Activated naive CD4-positive, alpha-beta T cell (primary cell): ENCODE results near the gene CTBP2.

Source experiments
- DNase-seq, 4 experiments: peaks; one replicate each; lab custom pipeline; 2025; lab: John Stamatoyannopoulos, UW

The CTBP2 gene

DNA sequence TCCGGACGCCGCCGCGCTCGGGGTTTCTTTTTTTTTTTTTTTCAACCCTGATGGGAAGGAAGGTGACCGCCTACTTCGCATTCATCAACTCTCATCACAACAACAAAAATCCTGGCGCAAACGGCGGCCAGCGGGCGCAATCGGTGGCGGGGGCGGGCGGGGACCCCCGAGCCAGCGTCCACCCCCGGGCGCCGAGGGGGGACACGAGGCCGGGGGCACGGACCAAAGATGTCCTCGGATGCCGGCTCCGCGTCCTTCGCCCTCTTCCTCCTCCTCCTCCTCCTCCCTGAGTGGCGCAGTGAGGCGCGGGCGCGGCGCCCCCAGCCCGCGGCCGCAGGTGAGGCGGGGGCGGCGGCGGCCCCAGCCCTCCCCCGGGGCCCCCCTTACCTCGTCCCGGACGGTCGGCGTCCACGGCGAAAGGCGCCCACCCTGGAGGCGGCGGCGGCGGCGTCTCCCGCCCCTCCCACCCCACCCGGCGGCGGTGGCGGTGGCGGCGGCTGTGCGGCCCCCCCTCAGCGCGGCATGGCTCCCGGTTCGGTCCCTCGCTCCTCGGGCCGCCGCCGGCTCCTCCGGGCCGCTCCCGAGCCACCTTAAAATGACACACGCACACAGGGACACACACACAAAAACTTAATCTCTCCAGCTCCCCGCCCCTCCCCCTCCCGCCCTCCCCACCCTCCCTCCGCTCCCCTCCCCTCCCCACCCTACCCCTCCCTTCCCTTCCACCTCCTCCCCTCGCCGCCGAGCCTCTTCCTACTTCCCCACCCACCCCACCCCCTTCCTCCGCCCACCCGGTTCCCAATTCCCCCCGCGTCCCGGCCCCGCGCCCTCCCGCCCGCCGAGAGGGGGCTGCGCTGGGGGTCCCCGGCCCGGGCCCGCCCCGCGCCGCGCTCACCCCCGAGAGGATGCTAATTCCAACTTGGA lies at the start of gene CTBP2:
Gene CTBP2 (minus strand): TSS at position 632 of the 924 bp plus-strand sequence.
- no peak for DNase-seq

DNA sequence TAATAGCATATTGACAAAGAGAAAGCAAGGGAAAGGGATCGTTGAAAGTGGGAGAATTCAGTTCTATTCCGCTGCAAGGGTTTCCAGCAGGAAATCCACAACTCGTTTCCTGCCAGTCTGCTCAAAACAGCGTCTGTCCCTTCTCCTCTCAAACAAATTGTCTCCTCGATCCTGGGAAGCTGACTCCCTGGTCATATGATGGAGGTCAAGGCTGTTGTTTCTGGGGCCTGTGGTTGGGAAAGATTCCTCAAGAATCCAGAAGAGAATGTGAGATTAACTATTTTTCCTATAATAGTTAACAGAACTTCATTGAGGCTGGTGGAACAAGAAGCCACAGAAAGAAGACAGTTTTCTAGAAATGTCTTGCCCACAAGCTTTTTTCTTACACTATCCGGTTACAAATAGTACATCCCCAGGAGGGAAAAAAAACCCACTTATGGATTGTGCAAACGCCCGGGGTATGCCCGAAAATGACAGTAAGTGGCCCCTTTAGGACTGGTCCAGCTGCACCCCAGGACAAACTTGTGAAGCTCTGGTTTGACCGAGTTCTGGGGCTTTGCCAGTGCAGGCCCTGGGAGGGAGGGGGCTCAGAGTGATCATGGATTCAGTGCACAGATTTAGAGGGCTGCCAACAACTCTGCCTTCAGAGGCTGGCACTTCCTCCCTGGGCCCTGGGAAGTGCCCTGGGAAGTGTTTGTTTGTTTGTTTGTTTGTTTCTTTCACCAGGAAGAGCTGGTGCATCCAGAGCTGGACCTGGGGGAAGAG lies 49.4 kb upstream of the CTBP2 start:
- no peak for DNase-seq

DNA sequence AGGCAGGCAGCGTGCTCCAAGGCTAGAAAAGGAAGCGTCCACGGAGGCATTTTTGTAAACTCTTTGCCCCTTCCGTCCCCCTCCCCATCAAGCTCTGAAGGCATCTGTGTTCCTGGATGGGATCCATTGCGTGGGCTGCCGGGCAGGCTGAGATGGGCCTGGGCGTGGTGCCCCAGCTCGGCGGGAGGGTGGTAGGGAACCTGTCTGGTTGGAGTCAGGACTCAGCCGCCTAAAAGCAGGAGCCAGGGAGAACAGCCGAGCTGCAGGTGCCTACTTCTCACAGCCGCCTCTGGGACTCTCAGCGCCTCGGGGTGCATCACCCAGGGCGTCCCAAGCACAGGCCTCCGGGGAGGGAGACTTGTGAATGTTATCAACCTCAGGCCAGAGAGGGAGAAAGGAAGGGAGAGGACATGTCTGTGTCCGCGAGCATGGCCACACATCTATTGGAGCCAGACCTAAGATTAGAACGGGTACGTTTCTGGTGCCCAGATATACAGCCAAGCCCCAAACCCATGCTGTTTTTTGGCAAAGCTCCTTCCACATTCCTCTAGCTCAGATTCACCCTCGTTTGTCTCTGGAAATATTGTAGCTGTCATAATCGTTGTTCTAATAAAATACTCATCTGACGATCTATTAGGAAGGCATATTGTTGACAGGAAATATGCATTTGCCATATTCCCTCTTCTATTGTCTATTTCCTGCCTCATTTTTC lies 48.6 kb upstream of the CTBP2 start:
- DNase-seq: no peak

DNA sequence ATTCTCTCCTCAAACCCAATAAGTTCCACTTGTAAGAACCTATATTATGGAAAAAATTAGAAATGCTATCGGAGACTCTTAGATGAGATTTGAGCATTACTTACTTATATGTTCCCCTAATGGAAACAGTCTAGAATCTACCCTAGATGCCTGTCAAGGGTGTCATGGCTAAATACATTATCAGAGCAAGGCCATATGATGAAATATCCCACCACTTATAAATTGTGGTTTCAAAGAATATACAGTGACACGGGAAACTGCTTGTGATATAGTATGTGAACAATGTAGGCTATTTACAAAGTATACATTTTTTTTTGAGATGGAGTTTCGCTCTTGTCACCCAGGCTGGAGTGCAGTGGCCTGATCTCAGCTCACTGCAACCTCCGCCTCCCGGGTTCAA lies 46.3 kb upstream of the CTBP2 start:
- no peak for DNase-seq

DNA sequence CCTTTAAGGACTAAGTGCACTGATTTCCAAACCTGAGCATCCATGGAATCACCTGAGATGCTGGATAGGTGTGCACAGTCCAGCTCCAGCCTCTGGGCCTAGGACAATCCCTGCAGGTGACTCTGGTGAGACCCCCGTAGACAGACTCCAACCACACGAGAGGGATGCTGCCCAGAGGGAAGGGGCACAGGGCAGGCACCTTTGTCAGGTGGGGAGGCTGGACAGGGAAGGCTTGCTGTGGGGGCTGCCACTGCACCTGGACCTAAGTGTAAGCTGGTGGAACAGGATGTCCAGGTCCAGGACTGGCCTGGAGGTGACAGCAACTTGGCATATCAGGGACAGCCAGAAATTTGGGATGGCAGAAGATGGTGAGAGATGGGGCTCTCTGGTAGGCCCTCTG lies 45.1 kb upstream of the CTBP2 start:
- no peak for DNase-seq

DNA sequence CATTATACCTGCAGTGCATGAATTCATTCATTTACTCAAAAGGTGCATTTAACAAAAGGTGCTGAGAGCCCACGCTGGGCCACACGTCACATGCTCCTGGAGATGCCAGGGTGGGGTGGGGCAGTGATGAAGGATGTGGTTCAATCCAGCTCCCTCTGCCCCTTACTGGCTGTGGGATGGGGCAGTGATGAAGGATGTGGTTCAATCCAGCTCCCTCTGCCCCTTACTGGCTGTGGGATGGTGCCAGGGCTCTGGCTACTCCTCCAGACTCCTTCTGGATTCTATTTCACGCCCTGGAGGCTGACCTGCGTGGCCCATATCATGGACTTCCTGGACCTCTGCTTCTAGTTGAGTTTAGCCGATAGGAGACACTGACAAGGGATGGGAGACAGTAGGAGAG lies 44.0 kb upstream of the CTBP2 start:
- DNase-seq: no peak

DNA sequence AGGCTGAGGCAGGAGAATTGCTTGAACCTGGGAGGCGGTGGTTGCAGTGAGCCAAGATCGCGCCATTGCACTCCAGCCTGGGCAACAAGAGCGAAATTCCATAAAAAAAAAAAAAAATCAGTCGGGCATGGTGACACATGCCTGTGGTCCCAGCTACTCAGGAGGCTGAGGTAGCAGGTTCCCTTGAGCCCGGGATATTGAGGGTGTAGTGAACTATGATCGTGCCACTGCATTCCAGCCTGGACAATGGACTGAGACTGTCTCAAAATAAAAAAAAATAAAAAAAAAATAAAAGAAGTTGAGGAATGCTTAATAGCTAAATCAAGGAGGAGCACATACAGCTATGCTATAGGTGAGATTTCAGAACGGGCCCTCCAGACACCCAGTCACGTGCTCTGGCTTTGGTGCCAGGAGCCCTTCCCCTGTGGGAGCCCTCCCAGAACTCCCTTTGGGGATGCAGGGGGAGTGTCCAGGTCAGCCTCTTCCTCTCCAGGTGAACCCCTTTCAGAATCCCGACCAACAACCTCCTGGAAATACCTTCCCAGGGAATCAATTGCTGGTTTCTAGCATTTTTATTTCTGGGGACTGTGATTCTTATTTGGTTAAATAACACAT lies 42.9 kb upstream of the CTBP2 start:
- DNase-seq: no peak

DNA sequence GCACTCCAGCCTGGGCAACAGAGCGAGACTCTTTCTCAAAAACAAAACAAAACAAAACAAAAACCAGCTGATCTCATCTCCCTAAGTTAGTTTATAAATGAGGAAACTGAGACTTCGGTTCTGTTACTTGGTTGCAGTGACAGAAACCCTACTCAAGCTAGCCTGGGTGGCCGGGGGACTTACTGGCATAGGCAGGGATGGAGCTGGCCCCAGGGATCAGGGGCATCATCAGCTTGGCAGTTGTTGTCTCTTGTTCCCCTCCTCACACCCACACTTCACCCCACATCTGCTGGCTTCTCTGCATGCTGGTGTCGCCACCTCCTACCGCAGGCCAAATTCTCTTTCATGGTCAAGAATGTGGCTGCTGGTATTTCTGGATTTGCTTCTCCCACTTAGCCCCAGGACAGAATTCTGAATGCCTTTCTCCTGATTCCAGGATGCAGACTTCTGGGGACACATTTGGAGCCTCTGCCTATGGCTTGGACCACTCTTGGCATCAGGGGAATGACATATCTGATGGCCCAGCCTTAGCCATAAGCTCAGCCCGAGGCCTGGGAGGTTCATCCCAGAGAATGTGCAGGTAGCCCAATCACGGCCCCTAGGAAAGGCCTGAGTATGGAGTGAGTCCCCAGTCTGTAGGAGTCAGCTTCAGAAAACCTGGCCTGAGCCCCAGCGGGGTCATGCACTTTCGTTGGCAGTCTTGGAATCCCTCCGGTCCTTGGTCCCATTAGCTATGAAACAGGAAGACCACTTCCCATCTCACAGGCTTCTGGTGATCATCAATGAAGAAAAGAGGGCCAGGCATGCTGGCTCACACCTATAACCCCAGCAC lies 41.6 kb upstream of the CTBP2 start:
- no peak for DNase-seq

DNA sequence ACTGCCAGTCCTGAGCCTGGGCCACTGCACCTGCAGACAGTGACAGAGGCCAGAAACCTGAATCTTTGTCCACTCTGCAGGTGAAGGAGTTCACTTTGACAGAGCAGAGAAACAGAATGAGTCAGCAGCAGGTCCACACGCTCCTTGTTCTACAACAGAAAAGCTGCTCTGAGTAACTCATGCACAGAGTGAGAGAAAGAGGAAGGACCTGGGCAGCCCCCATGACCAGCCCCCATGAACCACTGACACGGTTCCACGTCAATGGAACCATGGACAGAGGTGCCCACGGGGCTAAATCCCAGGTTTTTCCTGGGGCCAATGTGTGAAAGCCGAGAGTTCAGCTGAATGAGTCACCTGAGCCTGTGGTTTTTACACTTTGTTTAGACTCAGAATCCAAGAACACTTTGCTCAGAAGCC lies 40.8 kb upstream of the CTBP2 start:
- no peak for DNase-seq

DNA sequence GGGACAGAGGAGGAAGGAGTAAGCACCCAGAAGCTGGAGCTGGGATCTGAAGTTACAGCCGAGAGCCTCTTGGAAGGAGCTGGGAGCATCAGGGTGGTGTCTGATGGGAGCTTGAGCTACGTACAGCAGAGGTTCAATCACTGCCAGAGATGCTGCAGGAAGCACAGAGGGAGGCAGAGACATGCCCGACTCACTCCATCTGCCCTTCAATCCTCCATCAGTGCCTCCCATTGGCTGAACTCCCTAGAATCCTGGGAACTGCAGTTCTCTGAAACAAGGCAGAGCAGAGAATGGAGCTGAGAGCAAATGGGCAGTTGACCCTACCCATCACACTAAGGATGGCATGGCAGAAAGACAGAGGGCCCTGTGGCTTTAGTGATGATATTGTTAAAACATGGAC lies 40.0 kb upstream of the CTBP2 start:
- DNase-seq: no peak

DNA sequence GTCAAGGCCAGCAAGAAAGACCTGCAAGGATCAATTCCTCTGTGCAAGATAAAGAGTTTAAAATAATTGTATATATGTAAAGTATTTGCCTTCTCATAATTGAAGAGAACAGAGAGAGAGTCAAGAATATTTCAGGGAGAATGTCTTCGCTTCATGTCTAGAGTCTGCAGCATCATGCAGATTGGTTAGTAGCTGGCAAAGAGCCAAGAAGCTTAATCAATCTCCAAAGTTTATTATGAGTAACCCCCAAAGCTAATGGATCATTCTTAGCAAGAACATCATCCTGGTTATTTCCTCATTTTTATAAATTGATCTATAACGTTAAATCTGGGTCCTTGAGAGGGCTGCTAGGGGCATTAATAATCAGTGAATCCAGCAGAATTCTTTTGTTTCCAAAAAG lies 38.9 kb upstream of the CTBP2 start:
- DNase-seq: no peak

DNA sequence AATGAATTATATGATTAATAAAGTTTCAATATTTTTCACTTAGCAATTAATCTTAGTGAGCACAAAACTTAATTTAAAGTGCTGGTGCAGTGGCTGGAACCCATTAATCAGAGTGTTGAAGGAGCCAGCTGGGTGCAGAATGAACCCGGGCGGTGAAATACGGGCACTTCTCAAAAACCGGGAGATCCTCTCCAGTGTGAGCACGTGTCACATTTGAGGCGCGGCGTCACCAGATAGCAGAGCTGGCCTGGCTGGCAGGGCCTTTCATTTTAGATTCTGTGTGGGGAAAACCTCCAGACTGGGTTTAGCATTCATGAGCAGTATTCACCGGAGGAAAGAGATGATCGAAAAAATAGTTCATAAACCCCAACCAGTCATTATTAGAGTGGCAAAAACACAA lies 34.5 kb upstream of the CTBP2 start:
- no peak for DNase-seq

DNA sequence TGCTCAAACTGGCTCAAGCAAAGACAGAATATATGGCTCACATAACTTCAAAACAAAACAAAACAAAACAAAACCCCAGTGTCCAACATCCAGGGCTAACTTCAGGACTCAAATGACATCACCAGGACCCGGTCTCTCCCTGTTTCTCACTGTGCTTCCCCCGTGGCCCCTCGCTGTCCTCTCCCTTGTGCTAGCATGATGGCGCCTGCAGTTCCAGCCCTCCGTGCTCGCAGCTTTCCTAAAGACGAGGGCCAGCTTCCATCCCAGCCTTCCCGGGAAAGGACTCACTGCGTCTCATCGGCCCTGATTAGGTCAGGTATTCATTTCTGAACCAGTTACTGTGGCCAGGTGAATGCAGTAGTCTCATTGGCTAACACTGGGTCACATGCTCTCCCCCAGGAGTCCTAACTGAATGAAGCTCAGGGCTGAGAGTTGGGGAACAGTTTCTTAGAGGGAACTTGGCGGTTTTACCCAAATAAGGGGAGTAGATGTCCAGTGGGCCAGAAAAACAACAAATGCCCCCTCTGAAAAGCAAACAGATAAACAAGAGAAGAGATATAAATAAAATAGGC lies 33.0 kb upstream of the CTBP2 start:
- DNase-seq: no peak

DNA sequence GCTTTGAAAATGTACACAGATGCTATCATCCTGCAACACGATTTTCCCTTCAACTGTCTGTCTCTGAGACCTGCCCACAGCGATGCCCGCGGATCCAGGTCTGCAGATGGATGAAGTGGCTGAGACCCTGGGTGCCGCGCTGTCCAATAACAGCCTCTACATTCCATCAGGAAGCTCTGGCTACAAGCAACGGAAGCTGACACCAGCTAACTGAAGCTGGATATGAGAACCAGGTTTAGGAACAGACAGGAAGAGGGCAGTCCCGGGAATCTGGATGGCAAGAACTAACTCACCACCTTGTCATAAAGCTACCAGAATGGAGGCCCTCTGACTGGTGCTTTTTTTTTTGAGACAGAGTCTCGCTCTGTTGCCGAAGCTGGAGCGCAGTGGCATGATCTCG lies 32.3 kb upstream of the CTBP2 start:
- DNase-seq: no peak

DNA sequence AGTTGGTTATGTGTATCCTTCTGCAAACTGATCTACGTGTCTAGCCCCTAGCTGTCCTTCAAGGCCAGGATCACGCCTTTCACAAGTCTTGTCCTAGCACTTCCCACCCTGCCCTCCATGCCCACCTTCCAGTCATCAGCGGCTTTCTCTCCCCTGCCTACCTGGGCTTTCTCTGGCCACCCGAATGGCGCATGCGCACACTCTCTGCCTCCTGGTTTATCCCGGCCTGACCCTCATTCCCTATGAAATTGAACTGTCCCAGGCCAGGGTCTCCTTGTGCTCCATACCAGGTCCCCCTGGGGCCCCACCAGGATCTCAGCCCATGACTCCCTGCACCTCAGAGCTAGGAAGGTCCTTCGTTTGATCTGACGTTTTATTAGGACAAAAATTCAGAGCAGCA lies 31.6 kb upstream of the CTBP2 start:
- no peak for DNase-seq

DNA sequence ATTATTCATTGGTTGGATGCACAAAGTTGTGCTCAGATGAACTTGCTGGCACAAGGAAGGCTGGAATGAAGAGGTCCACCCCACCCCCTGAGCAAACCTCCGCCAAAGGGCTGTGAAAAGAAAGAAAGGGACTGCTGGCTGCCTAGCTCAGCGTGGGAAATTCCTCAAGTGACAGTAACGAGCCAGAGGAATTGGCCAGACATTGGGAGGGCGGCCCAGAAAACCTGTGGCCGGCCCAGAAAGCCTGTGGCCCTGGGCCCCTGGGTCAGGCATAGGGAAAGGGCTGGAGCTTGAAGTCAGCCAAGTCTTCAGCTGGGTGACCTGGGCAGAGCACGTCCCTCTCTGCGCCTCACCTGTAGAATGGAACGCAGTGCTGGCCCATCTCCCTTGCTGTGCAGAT lies 30.6 kb upstream of the CTBP2 start:
- no peak for DNase-seq

DNA sequence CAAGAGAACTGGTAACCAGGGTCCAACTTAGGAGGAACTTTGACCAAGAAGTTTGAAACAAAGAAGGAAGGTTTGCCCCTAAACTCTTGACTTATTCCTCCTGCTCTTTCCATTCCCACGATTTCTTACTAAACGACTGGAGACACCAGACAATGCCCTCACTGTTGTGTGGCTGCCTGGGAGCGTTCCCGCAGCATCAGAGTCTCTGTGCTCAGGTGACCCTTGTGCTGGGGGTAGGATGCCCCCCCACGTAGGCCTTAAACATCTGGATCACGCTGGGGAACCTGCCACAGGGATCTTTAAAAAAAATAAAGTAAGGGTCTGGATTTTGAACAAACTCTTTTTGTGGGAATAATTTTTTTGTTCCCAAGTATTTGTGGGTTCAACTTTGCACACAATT lies 30.1 kb upstream of the CTBP2 start:
- DNase-seq: no peak

DNA sequence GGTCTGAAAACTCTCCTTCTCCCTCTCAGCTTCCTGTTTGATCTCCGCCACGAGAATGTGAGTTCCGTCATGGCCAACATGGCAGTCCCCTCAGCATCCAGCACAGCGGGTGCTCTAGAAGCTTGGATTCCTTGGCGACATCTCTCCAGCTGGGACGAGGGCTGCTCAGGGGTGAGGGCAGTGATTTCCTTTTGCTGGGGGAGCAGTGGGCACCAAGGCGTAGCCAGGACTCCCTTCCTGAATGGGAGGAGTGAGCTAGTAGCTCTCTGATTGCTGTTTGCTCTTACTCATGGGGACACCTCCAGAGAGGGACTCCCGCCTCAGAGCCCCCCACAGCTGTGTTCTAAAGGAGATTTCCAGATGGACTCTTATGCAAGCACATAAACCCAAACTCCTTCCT lies 28.8 kb upstream of the CTBP2 start:
- no peak for DNase-seq

DNA sequence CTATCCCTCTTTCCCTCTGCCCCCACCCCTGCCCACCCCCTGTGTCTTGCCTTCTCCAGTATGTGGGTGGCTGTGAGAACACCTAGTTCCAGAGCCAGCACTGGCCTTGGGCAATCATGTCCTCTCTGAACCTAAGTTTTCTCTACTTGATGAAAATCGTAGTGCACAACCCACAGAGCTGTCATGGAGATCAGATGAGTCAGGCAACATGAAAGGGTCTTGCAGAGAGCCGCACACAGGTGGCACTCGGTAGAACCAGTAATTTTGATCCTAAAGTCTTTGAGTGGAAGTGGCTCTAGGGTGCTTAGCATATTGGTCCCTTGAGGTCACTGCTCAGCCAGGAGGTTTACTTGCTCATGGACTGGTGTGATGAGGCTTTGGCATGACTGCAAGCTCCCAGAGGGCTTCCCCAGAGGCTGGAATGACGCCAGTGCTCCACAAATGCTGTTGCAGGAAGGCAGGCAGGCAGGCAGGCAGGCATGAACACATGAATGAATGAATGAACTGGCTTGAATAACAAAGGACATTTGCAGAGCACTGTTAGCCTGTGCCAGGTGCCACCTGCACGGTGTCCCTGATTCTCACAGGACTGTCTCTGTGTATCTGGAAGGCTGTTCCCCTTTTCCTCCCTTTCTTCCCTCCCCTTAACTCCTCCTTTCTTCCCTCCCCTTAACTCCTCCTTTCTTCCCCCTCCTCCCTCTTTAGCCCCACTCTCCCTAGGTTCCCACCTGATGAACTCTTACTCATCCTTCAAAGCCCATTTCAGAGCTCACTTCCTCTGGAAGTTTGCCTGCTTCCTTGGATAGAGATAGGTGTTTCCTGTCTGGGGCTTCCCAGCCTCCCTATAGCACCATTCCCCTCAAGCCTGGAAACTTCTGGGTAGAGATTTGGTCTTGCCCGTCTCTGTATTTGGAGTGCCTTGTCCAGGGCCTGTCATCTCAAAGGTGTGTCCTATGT lies 27.2 kb upstream of the CTBP2 start:
- DNase-seq: no peak
